Naive B cell (primary cell): ENCODE data around the gene MINK1. TPM values are rescaled to one million over a fixed set of nuclear protein-coding genes. Genes with fewer than 3 reads are reported as not detected.
A peak's percentile ranks its signal among the peaks of the same experiment; 100 is the strongest.

ENCODE experiments used
- ATAC-seq, 2 donors: fragments of 150-1000 bp; cut with Tn5 transposase; 2 replicates each; pipeline ENCODE4 v1.10.0; 2021; ENCODE audit warnings: low read depth in 2 of 2, mild to moderate bottlenecking in 2 of 2, moderate library complexity in 2 of 2
- DNase-seq: peaks from one replicate; pipeline ENCODE4 v3.0.0; 2022
- H3K27ac Mint-ChIP-seq, 6 donors: one replicate each; pipeline ENCODE4 v1.8.0; 2020 to 2022; ENCODE audit warnings: mild to moderate bottlenecking in 6 of 6, mixed read lengths in 6 of 6, moderate library complexity in 5 of 6, inconsistent platforms in 2 of 6
- H3K27me3 Mint-ChIP-seq, 3 donors: one replicate each; pipeline ENCODE4 v1.8.0; 2021 to 2022; ENCODE audit warnings: mixed read lengths in 3 of 3, mild to moderate bottlenecking in 1 of 3
- H3K36me3 Mint-ChIP-seq, 2 donors: one replicate each; pipeline ENCODE4 v1.8.0; 2020 to 2022; ENCODE audit warnings: mixed read lengths in 2 of 2, inconsistent platforms in 1 of 2, mild to moderate bottlenecking in 1 of 2
- H3K4me1 Mint-ChIP-seq, 3 donors: one replicate each; pipeline ENCODE4 v1.8.0; 2020 to 2022; ENCODE audit warnings: mixed read lengths in 3 of 3, inconsistent platforms in 1 of 3, mild to moderate bottlenecking in 1 of 3, moderate library complexity in 1 of 3
- H3K4me3 Mint-ChIP-seq, 8 donors: one replicate each; pipeline ENCODE4 v1.8.0; 2020 to 2022; ENCODE audit warnings: mild to moderate bottlenecking in 8 of 8, mixed read lengths in 8 of 8, moderate library complexity in 8 of 8, inconsistent platforms in 2 of 8
- H3K9me3 Mint-ChIP-seq, 7 donors: one replicate each; pipeline ENCODE4 v1.8.0; 2020 to 2022; ENCODE audit warnings: mixed read lengths in 7 of 7, mild to moderate bottlenecking in 5 of 7, inconsistent platforms in 2 of 7, moderate library complexity in 1 of 7
- polyA plus RNA-seq, 6 donors: library from polyadenylated mRNA; unstranded; fragments of 300-500 nt; fragmentation: Illumina TruSeq; gene quantifications; one replicate each; pipeline ENCODE4 v1.2.3, GENCODE V29; 2021; ENCODE audit warnings: low read depth in 6 of 6

The MINK1 gene
- polyA plus RNA-seq, 6 donors from 2014 or later, result 1.1 to 13.6 (median 6.6) TPM

DNA sequence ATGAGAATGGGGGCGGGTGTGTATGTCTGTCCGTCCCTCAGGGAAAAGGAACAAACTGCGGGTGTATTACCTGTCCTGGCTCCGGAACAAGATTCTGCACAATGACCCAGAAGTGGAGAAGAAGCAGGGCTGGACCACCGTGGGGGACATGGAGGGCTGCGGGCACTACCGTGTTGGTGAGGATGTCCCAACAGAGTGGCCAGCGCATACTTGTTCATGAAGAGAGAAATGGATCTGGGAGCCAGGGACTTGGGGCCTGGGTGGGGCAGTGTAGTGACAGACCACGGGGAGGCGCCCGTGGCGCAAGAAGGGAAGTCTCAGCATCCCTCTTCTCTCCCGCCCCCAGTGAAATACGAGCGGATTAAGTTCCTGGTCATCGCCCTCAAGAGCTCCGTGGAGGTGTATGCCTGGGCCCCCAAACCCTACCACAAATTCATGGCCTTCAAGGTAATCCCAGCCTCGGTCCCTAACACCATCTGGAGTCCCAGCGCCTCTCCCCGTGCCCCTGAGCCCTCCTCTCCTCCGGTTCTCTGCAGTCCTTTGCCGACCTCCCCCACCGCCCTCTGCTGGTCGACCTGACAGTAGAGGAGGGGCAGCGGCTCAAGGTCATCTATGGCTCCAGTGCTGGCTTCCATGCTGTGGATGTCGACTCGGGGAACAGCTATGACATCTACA is 62.7 kb downstream of the MINK1 start:
- peaks cover 0 to 14% (median 5%) of the 10 kb centered on the region in 3 donors for H3K27me3 Mint-ChIP-seq
- H3K36me3 Mint-ChIP-seq, result peaks cover 0 to 23% of the 10 kb centered on the region in 2 donors
- no peak for ATAC-seq
- H3K4me3 Mint-ChIP-seq, result peak overlapping the region in 1 of 8 donors; percentile 21
- DNase-seq, result no peak
- H3K27ac Mint-ChIP-seq, result peak overlapping the region in 1 of 6 donors; percentile 43
- H3K4me1 Mint-ChIP-seq, result peaks cover 11 to 23% (median 17%) of the 10 kb centered on the region in 3 donors
- peaks cover 0 to 2% (median 0%) of the 10 kb centered on the region in 7 donors for H3K9me3 Mint-ChIP-seq

DNA sequence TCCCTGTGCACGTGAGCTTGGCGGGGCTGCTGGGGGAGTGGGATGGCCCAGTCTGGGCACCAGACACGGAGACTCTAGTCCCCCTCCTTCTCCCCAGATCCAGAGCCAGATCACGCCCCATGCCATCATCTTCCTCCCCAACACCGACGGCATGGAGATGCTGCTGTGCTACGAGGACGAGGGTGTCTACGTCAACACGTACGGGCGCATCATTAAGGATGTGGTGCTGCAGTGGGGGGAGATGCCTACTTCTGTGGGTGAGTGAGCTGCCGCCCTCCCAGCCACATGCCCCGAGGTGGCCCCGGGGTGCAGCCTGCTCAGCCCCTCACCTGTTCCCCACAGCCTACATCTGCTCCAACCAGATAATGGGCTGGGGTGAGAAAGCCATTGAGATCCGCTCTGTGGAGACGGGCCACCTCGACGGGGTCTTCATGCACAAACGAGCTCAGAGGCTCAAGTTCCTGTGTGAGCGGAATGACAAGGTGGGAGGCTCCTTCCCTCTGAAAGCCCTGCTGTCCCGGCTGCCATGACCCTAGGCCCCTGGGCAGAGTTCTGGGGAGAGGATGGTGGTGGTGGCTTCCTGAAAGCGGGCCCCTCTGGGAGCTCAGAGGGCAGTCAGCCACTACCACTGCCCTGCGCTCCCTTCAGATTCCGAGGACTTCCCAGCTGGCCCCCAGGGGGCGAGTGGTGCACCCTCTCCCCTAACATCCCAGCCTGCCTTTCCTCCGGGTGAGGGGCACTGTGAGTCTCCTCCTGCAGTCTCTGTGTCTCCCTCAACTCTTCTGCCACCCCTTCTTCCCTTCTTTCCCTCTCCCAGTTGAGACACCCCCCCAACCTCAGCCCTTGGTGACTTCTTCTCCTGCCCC is 63.4 kb downstream of the MINK1 start:
- Mint-ChIP-seq H3K36me3 (peaks cover 0 to 21% of the 10 kb centered on the region in 2 donors), H3K27me3 (peaks cover 0 to 18% (median 5%) of the 10 kb centered on the region in 3 donors), H3K27ac (peak overlapping the region in 1 of 6 donors; percentile 43), H3K4me1 (peaks cover 14 to 31% (median 18%) of the 10 kb centered on the region in 3 donors), H3K4me3 (no peak overlapping the region), H3K9me3 (peaks cover 0 to 2% (median 0%) of the 10 kb centered on the region in 7 donors)
- ATAC-seq (no peak), DNase-seq (no peak)

DNA sequence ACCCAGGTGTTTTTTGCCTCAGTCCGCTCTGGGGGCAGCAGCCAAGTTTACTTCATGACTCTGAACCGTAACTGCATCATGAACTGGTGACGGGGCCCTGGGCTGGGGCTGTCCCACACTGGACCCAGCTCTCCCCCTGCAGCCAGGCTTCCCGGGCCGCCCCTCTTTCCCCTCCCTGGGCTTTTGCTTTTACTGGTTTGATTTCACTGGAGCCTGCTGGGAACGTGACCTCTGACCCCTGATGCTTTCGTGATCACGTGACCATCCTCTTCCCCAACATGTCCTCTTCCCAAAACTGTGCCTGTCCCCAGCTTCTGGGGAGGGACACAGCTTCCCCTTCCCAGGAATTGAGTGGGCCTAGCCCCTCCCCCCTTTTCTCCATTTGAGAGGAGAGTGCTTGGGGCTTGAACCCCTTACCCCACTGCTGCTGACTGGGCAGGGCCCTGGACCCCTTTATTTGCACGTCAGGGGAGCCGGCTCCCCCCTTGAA is 64.1 kb downstream of the MINK1 start:
- Mint-ChIP-seq H3K4me1 (peaks cover 14 to 31% (median 23%) of the 10 kb centered on the region in 3 donors), H3K36me3 (peaks cover 0 to 21% of the 10 kb centered on the region in 2 donors), H3K9me3 (peaks cover 0 to 2% (median 0%) of the 10 kb centered on the region in 7 donors), H3K27me3 (peaks cover 0 to 18% (median 5%) of the 10 kb centered on the region in 3 donors), H3K4me3 (no peak overlapping the region), H3K27ac (no peak overlapping the region)
- DNase-seq (no peak), ATAC-seq (no peak)

DNA sequence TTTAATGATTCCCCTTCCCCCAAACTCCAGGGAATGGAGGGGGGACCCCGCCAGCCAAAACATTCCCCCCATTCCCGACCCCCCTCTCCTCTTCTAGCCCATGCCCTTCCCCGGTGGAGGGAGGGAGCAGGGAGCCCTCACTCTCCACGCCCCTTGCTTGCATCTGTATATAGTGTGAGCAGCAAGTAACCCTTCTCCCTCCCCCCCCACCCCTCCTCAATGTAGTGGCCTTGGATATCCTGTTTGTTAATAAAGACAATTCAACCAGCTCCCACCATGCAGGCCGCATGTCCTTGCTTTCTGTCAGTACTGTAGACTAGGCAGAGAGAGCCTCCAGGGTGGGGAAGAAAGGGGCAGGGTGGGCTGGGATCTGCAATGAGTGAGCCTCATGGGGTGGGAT is 64.6 kb downstream of the MINK1 start:
- peaks cover 20 to 35% (median 29%) of the 10 kb centered on the region in 3 donors for H3K4me1 Mint-ChIP-seq
- peak overlapping the region in 3 of 8 donors; percentile 77 to 88 (median 79) for H3K4me3 Mint-ChIP-seq
- peaks cover 0 to 2% (median 0%) of the 10 kb centered on the region in 7 donors for H3K9me3 Mint-ChIP-seq
- no peak for DNase-seq
- peaks cover 0 to 18% (median 8%) of the 10 kb centered on the region in 3 donors for H3K27me3 Mint-ChIP-seq
- ATAC-seq, result no peak
- H3K27ac Mint-ChIP-seq, result peak overlapping the region in 3 of 6 donors; percentile 24 to 79 (median 56)
- H3K36me3 Mint-ChIP-seq, result peaks cover 0 to 21% of the 10 kb centered on the region in 2 donors

GRCh38 chr17:4898351-4898750 is 65.2 kb downstream of the MINK1 start:
- Mint-ChIP-seq H3K4me3 (peak overlapping the region; percentile 77 to 92 (median 80)), H3K27ac (peak overlapping the region; percentile 56 to 93 (median 74)), H3K27me3 (peaks cover 0 to 18% (median 10%) of the 10 kb centered on the region in 3 donors), H3K4me1 (peaks cover 25 to 41% (median 35%) of the 10 kb centered on the region in 3 donors), H3K36me3 (peaks cover 0 to 21% of the 10 kb centered on the region in 2 donors), H3K9me3 (peaks cover 0 to 2% (median 0%) of the 10 kb centered on the region in 7 donors)
- no peak for ATAC-seq
- DNase-seq, result no peak

GRCh38 chr17:4898927-4899326 is 65.8 kb downstream of the MINK1 start:
- no peaks in the 10 kb centered on the region for H3K9me3 Mint-ChIP-seq
- H3K27ac Mint-ChIP-seq, result peak overlapping the region in 4 of 6 donors; percentile 60 to 98 (median 95)
- H3K36me3 Mint-ChIP-seq, result peaks cover 0 to 21% of the 10 kb centered on the region in 2 donors
- H3K4me1 Mint-ChIP-seq, result peaks cover 30 to 46% (median 38%) of the 10 kb centered on the region in 3 donors
- peaks cover 0 to 18% (median 15%) of the 10 kb centered on the region in 3 donors for H3K27me3 Mint-ChIP-seq
- peak overlapping the region; percentile 77 to 95 (median 87) for H3K4me3 Mint-ChIP-seq
- no peak for DNase-seq
- no peak for ATAC-seq

DNA sequence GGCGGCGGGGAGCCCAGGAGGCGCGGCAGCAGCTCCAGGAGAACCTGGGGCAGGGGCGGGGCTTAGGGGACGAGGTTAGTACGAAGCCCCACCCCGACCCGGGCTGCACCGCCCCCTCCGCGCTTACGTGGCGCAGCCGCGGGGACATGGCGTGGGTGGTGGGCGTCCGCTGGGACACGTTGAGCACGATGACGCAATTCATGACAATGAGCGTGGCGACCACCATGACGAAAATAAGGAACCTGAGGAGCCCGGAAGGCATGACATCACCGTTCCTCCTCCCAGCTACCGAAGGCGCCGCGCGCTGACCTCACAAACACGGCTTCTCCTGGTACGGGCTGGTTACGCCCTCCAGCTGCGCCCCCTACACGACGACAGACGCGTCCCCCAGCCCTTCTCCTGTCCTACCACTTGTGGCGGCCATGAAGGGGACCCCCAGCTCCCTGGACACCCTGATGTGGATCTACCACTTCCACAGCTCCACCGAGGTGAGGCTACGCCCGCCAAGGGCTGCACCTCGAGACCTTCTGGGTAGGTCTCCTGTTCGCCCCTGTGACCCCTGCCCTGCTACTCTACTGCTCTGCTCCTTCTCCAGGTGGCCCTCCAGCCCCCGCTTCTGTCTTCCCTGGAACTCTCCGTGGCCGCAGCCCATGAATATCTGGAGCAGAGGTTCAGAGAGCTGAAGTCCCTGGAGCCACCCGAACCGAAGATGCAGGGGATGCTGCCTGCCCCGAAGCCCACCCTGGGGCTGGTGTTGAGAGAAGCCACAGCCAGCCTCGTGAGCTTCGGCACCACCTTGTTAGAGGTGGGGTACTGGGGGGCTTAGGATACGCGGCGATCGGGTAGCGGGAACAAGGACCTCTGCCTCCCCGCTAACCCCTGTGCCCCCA is 66.4 kb downstream of the MINK1 start, which contains the start of gene C17orf107:
Gene C17orf107 (plus strand): TSS at position 196 of the 890 bp plus-strand sequence. CDS start 227 bp downstream, at position 423.
- DNase-seq (peak; percentile 97), ATAC-seq (peak; percentile 63 to 75)
- Mint-ChIP-seq H3K4me3 (peak within 1 kb of the TSS; percentile 77 to 95 (median 94)), H3K4me1 (peaks cover 30 to 46% (median 38%) of the 10 kb centered on the region in 3 donors), H3K9me3 (no peaks in the 10 kb centered on the region), H3K27ac (peak within 1 kb of the TSS; percentile 97 to 99 (median 98)), H3K36me3 (peaks cover 0 to 21% of the 10 kb centered on the region in 2 donors), H3K27me3 (peaks cover 0 to 18% (median 15%) of the 10 kb centered on the region in 3 donors)

DNA sequence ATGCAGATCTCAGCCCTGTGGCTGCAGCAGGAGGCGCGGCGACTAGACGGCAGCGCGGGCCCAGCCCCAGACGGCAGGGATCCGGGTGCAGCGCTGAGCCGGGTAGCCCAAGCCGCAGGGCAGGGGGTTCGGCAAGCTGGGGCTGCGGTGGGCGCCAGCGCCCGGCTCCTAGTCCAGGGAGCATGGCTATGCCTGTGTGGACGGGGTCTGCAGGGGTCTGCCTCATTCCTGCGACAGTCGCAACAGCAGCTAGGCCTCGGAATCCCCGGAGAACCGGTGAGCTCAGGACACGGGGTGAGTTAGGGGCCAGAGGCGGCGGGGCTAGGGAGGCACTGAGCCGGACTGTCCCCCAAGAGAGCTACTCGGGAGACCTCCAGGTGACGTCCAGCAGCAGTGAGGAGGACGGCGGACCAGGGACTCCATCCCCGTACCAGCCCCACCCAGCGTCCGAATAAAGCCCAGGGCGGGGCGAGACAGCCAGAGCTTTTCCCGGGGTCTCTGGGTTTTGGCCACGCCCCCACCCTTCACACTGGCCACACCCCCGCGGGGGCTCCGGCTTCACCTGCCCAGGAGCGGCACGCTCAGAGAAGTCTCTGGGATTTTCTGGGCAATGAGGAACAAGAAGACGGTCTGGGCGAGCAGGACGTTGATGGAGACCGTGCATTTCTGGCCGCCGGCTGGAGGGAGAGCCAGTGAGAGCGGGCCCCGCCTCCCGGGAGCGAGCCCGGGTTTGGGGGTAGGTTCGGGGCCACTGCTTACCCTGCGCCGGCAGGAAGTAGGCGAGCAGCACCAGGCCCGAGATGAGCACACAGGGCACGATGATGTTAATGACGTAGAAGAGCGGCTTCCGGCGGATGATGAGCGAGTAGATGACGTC is 67.3 kb downstream of the MINK1 start:
- peaks cover 0 to 20% (median 18%) of the 10 kb centered on the region in 3 donors for H3K27me3 Mint-ChIP-seq
- H3K4me3 Mint-ChIP-seq, result peak overlapping the region; percentile 77 to 95 (median 92)
- peaks cover 30 to 46% (median 38%) of the 10 kb centered on the region in 3 donors for H3K4me1 Mint-ChIP-seq
- ATAC-seq, result peak; percentile 52 to 60
- no peaks in the 10 kb centered on the region for H3K9me3 Mint-ChIP-seq
- H3K27ac Mint-ChIP-seq, result peak overlapping the region; percentile 93 to 99 (median 98)
- peaks cover 0 to 18% of the 10 kb centered on the region in 2 donors for H3K36me3 Mint-ChIP-seq
- DNase-seq, result peak; percentile 73

DNA sequence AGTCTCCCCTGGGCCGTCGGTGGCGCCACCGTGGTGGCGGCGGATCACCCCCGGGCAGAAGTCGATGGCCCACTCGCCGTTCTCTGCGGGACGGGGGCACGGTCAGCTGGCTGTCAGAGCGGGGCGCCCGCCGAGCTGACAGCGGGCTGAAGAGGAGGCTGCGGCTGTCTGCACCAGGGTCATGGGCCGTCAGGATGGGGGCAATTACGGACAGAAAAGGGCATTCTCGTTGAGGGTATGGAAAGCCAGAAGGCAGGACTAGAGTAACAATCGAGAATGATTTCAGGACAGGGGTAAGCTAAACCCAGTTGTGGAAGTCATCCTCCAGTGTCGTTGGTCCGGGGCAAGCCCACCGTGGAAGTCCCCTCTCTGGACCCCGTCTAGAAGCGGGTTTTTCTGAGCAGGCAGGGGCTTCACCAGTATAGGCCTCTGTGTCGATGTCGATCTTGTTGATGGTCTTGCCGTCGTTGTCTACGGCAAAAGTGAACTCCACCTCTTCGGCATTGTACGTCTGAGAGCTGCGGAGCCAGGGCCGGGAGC is 68.0 kb downstream of the MINK1 start:
- Mint-ChIP-seq H3K27me3 (peaks cover 7 to 24% (median 23%) of the 10 kb centered on the region in 3 donors), H3K9me3 (no peaks in the 10 kb centered on the region), H3K4me1 (peaks cover 33 to 46% (median 38%) of the 10 kb centered on the region in 3 donors), H3K36me3 (peaks cover 0 to 11% of the 10 kb centered on the region in 2 donors), H3K4me3 (peak overlapping the region; percentile 77 to 95 (median 88)), H3K27ac (peak overlapping the region; percentile 87 to 98 (median 94))
- peak in 1 of 2 donors; percentile 1 for ATAC-seq
- DNase-seq, result no peak

DNA sequence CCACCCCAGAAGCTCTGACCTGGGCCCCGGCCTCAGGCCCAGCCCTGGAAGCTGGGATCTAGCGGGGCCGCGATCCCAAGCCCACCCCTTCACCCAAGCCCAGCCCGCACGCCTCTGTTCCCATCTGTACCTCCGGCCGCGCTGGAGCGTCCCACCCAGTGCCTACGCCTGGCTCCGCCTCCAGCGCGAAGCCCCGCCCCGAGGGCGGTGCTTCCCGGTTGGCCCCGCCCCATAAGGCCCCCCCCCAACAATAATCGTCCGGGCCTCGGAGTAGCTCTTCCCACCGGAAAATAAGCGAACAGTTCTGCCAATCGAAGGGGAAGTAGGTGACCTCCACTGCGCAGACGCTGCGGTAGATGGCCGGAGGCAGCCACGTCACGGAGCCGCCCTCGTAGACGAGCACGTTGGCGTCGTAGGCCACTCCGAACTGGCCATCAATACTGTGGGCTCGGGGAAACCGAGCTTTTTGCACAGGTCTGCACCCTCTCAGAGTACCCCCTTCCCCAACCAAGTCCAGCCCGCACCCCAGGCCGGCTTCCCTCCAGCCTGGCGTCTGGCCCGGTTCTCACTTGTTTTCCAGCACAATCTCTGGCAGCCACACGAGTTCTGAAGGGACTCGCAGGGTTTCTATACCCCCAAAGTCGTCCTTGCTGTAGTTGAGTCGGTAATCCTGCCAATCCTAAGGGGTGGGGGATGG is 68.7 kb downstream of the MINK1 start:
- ATAC-seq (peak in 1 of 2 donors; percentile 34), DNase-seq (peak; percentile 24)
- Mint-ChIP-seq H3K4me3 (peak overlapping the region in 7 of 8 donors; percentile 78 to 95 (median 89)), H3K4me1 (peaks cover 33 to 46% (median 38%) of the 10 kb centered on the region in 3 donors), H3K9me3 (no peaks in the 10 kb centered on the region), H3K36me3 (peaks cover 0 to 8% of the 10 kb centered on the region in 2 donors), H3K27me3 (peaks cover 7 to 25% (median 23%) of the 10 kb centered on the region in 3 donors), H3K27ac (peak overlapping the region; percentile 75 to 98 (median 90))
